ENCODE measurements around the gene SLFN12L. TPM values are rescaled to one million over a fixed set of nuclear protein-coding genes. Genes with fewer than 3 reads are reported as not detected.
"Not testable (repeated sequence)": the region's sequence is repeated elsewhere in the genome, so short reads cannot be mapped to it uniquely, and the experiment has no call there.

SLFN12L gene
- total RNA-seq, 1 donor: 0.18 TPM

DNA sequence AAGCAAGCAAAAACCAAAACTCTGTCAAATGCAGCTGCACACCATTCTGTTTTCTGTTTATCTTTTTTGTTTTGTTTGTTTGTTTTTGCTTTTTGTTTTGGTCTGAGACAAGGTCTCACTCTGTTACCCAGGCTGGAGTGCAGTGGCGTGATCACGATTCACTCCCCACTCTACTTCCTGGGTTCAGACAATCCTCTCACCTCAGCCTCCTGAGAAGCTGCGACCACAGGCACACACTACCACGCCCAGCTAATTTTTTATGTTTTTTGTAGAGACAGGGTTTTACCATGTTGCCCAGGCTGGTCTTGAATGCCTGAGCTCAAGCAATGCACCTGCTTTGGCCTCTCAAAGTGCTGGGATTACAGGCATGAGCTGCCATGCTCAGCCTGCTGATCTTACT, 69.7 kb downstream of the SLFN12L start:
- no peak for DNase-seq (ENCODE audit: low read depth)
- TF ChIP-seq, protein P1, sequence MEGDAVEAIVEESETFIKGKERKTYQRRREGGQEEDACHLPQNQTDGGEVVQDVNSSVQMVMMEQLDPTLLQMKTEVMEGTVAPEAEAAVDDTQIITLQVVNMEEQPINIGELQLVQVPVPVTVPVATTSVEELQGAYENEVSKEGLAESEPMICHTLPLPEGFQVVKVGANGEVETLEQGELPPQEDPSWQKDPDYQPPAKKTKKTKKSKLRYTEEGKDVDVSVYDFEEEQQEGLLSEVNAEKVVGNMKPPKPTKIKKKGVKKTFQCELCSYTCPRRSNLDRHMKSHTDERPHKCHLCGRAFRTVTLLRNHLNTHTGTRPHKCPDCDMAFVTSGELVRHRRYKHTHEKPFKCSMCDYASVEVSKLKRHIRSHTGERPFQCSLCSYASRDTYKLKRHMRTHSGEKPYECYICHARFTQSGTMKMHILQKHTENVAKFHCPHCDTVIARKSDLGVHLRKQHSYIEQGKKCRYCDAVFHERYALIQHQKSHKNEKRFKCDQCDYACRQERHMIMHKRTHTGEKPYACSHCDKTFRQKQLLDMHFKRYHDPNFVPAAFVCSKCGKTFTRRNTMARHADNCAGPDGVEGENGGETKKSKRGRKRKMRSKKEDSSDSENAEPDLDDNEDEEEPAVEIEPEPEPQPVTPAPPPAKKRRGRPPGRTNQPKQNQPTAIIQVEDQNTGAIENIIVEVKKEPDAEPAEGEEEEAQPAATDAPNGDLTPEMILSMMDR (IDR thresholded peaks at IDR 0.05; ENCODE audit: insufficient read depth, low read length): no peak
- no peak overlapping the region for H3K4me3 ChIP-seq (ENCODE audit: low read depth, low read length)

DNA sequence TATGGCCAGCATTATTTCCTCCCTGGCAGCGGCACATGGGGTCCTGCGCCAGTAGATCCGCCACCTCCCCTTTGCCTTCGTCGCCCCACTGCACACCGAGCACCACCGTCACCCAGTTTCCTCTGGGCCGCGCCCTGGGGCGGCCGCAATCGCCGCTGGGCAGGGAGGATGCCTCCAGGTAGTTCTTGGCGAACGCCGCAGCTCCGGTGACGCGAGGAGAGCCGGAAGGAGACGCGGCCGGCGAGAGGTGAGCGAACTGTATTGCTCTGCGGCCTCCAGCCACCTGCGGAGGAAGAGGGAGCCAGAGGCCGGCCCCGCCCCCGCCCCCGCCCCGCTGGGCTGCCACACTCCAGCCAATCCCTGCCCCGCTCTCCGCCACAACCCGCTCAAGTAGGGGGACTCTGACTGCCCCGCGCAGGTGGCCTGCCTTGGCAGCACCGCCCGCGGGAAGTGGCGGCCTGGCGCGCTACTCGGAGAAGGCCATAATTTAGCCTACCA, 77.1 kb downstream of the SLFN12L start:
- TF ChIP-seq, protein P1 (IDR thresholded peaks at IDR 0.05; ENCODE audit: insufficient read depth, low read length): no peak
- H3K4me3 ChIP-seq (ENCODE audit: low read depth, low read length): no peak overlapping the region

DNA sequence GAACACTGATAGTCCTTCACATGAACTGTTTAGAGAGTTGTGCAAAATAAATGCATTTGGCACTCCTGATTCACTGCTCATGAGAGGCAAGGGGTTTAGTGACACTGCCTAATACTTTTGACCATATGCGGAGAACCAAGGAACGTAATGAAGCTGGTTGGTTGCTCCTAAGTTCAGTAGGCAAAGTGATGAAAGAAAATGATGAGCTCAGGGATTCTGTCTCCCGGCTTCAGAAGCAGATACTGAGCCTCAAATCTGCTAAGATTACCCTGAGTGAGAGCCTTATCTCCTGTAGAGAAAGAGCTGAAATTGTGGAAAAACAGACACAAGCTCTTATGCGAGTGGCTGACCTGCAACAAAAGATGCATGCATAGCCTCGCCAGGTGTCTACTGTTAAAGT, 83.4 kb downstream of the SLFN12L start:
- not testable (repeated sequence) for H3K4me3 ChIP-seq (ENCODE audit: low read depth, low read length); DNase-seq (ENCODE audit: low read depth)

More for the DNA sequence above, 77.1 kb downstream of the SLFN12L start:
- no peak for DNase-seq (ENCODE audit: low read depth)

DNA sequence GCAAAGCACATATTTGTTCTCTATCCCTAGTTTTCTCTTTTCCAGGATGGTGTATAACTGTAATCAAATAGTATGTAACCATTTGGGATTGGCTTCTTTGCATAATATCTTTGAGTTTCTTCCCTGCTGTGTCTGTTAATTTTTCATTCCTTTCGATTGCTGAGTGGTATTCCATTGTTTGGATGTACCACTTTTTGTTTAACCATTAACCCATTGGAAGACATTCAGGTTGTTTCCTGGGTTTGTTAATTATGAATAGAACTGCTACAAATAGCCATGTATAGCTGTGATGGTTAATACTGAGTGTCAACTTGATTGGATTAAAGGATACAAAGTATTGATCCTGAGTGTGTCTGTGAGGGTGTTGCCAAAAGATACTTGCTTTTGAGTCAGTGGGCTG, 84.3 kb downstream of the SLFN12L start:
- TF ChIP-seq, protein P1 (IDR thresholded peaks at IDR 0.05; ENCODE audit: insufficient read depth, low read length): no peak
- no peak overlapping the region for H3K4me3 ChIP-seq (ENCODE audit: low read depth, low read length)
- no peak for DNase-seq (ENCODE audit: low read depth)

DNA sequence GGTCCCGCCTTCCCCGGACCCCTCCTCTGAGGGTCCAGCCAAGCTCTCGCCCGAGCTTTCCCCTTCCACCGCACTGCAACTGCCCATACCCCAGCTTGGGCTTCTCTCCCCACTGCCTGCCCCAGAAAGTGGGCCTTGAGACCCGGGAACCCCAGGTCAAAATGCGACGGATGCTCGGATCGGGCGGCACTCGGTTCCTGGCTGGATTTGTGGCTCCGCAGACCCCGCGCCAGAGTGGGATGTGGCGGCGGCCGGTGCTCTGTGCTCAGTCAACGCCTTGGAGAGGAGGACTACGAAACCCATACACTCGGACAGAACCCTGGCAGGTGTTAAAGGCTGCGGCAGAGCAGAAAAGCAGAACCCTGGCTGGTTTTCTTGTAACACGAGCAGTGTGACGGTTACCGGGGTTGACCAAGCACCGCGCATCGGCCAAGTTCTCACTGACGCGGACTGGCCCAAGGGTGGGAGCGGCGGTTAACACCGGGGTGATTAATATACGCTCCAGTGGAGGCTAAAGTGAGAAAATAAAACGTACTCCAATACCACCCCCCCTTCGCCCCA, 88.0 kb downstream of the SLFN12L start:
- DNase-seq (ENCODE audit: low read depth): peak; percentile 21
- TF ChIP-seq, protein P1 (IDR thresholded peaks at IDR 0.05; ENCODE audit: insufficient read depth, low read length): no peak
- peak overlapping the region; percentile 5 for H3K4me3 ChIP-seq (ENCODE audit: low read depth, low read length)

DNA sequence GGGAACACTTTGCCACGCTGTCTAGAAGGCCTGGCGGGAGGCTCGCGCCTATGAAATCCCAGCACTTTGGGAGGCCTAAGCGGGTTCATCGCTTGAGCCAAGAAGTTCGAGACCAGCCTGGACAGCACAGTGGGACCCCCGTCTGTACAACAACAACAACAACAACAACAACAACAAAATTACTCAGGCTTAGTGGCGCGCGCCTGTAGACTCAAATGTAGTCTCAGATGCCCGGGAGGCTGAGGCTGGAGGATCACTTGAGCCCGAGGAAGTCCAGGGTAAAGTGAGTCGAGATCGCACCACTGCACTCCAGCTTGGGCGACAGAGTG, 88.6 kb downstream of the SLFN12L start:
- H3K4me3 ChIP-seq (ENCODE audit: low read depth, low read length): no peak overlapping the region
- TF ChIP-seq, protein P1 (IDR thresholded peaks at IDR 0.05; ENCODE audit: insufficient read depth, low read length): no peak
- no peak for DNase-seq (ENCODE audit: low read depth)

DNA sequence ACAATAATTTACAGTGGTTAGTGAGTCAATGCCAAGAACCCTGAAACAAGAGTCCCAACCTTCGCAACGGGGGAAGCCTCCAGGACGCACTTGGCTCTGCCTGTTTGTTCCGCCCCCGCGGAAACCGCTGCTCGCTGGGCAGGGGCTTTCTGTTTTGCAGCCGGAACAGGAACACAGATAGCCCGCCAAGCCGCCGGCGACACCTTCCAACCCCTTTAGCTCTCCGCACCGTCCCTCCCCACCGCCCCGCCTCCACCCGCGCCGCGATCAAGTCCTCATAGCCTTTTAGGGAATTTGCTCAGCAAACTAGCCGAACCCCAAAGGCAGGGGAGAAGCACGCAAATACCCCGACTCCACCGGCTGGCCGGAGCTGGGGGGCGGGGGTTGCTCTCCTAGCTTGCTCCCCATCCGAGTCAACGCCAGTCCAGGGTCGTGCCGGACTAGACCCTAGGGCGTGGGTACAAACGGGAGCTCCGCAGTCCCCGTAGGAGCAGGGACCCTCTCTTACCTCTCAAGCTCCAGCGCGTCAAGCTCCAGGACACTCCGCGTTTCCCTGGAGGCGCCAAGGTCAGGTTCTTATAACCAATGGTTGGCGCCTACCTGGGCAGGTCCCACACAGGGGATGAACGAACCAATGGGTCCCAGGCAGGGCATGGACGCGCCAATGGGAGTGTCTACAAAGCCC, 89.1 kb downstream of the SLFN12L start, which contains the start of gene SLFN13:
TSS of gene SLFN13 (minus strand) at position 553 of the 685 bp plus-strand sequence. CDS start 3,086 bp downstream, outside the sequence.
- peak; percentile 40 for DNase-seq (ENCODE audit: low read depth)
- H3K4me3 ChIP-seq (ENCODE audit: low read depth, low read length): peak within 1 kb of the TSS; percentile 61

More for the DNA sequence above, 89.1 kb downstream of the SLFN12L start, which contains the start of gene SLFN13:
- TF ChIP-seq, protein P1 (IDR thresholded peaks at IDR 0.05; ENCODE audit: insufficient read depth, low read length): no peak

All from fibroblast of the aortic adventitia (primary cell).